A549 (cell line): ENCODE measurements around the gene SH3BP2. TPM values are rescaled to one million over a fixed set of nuclear protein-coding genes. Genes with fewer than 3 reads are reported as not detected.

Source experiments
- ATAC-seq, 2 experiments: fragments of 200-7000 bp in 1 of 2; fragments of >200 bp in 1 of 2; cut with Nextera tagmentation in 1 of 2; cut with Tn5 transposase in 1 of 2; 3 replicates each; pipeline versions ENCODE4 v1.8.0 to v1.9.1; 2018 to 2020; ENCODE audit warnings: mild to moderate bottlenecking in 1 of 2, moderate library complexity in 1 of 2
- CTCF ChIA-PET: fragments of 300-600 bp; sonication (Branson Sonifier 250); formaldehyde crosslinking; extraction: SDS; loops from one replicate; lab custom pipeline; 2021; ENCODE audit warnings: antibody characterized with exemption, inconsistent platforms; lab: Yijun Ruan, JAX
- POLR2A ChIA-PET: fragments of 350-600 bp; formaldehyde crosslinking; extraction: SDS; loops from one replicate; lab custom pipeline; 2021; ENCODE audit warnings: antibody characterized with exemption, inconsistent platforms; lab: Yijun Ruan, JAX
- DNase-seq, 2 experiments: peaks; one replicate each; pipeline versions ENCODE4 v3.0.0 to v3.0.0-alpha.2; 2011 to 2016; ENCODE audit warnings: low read depth in 1 of 2, low spot score in 1 of 2
- FAIRE-seq: peaks from 2 replicates; lab custom pipeline; 2011; peaks lifted over from hg19 to GRCh38; lab: Jason Lieb, UNC
- H3K27ac ChIP-seq, 2 experiments: fragments of >200 bp; sonication (Bioruptor Twin); formaldehyde crosslinking; 3 replicates each; pipeline ENCODE4 v1.5.1; 2016 to 2017
- H3K4me1 ChIP-seq: fragments of >200 bp; sonication (Bioruptor Twin); formaldehyde crosslinking; 3 replicates; pipeline ENCODE4 v1.6.1; 2016
- H3K4me2 ChIP-seq: fragments of >200 bp; sonication (Bioruptor Twin); formaldehyde crosslinking; 3 replicates; pipeline ENCODE4 v1.6.1; 2016
- H3K4me3 ChIP-seq: fragments of >200 bp; sonication (Bioruptor Twin); formaldehyde crosslinking; 3 replicates; pipeline ENCODE4 v1.5.1; 2016
- H3K9me3 ChIP-seq: fragments of >200 bp; sonication (Bioruptor Twin); formaldehyde crosslinking; 3 replicates; pipeline ENCODE4 v1.6.1; 2016
- BHLHE40 ChIP-seq: IDR thresholded peaks from 2 replicates; pipeline ENCODE4 v1.6.1; 2012; ENCODE audit warnings: low read depth, low read length, inconsistent platforms
- CEBPB ChIP-seq, 2 experiments: fragments of >200 bp in 1 of 2; sonication (Bioruptor Twin) in 1 of 2; formaldehyde crosslinking in 1 of 2; IDR thresholded peaks; 2 replicates each; pipeline ENCODE4 v1.6.1; 2012 to 2016
- CHD2 ChIP-seq: fragments of 150-350 bp; IDR thresholded peaks from 2 replicates; pipeline ENCODE4 v1.6.1; 2014; ENCODE audit warnings: low read length; ENCODE audit not compliant: partially characterized antibody
- CTCF ChIP-seq: fragments of >200 bp; sonication (Bioruptor Twin); formaldehyde crosslinking; IDR thresholded peaks from 3 replicates; pipeline ENCODE4 v1.5.1; 2016
- E2F6 ChIP-seq: IDR thresholded peaks from 2 replicates; pipeline ENCODE4 v1.6.1; 2012; ENCODE audit warnings: low read depth, borderline replicate concordance
- EP300 ChIP-seq, 2 experiments: fragments of >200 bp; sonication (Bioruptor Twin); formaldehyde crosslinking; IDR thresholded peaks; 2 replicates in 1 of 2; 3 replicates in 1 of 2; pipeline ENCODE4 v1.6.1; 2016 to 2017
- FOSB ChIP-seq: fragments of 250-450 bp; sonication (Bioruptor Pico); IDR thresholded peaks from 2 replicates; pipeline ENCODE4 v1.5.0; 2020; ENCODE audit warnings: mild to moderate bottlenecking, moderate library complexity
- HES2 ChIP-seq: fragments of >200 bp; sonication (Bioruptor Twin); formaldehyde crosslinking; IDR thresholded peaks from 2 replicates; pipeline ENCODE4 v1.6.1; 2016
- HOXB13 ChIP-seq: fragments of 250-450 bp; sonication (Bioruptor Pico); IDR thresholded peaks from 2 replicates; pipeline ENCODE4 v1.5.0; 2020; ENCODE audit warnings: low read depth, mild to moderate bottlenecking, moderate library complexity
- JUN ChIP-seq, 2 experiments: fragments of >200 bp; sonication (Bioruptor Twin); formaldehyde crosslinking; IDR thresholded peaks; 2 replicates in 1 of 2; 3 replicates in 1 of 2; pipeline ENCODE4 v1.6.1; 2016 to 2017
- KDM5A ChIP-seq: fragments of 200-600 bp; sonication (generic); IDR thresholded peaks from 2 replicates; pipeline ENCODE4 v1.6.1; 2016; ENCODE audit warnings: antibody characterized with exemption, mild to moderate bottlenecking
- MAZ ChIP-seq: fragments of 150-350 bp; IDR thresholded peaks from 2 replicates; pipeline ENCODE4 v1.6.1; 2014; ENCODE audit warnings: antibody characterized with exemption, low read depth, low read length, borderline replicate concordance
- NFE2L2 ChIP-seq: fragments of 150-350 bp; conservative IDR thresholded peaks from 2 replicates; pipeline ENCODE4 v1.6.1; 2014; ENCODE audit warnings: low read length
- NPAS2 ChIP-seq: fragments of 250-450 bp; sonication (Bioruptor Pico); IDR thresholded peaks from 2 replicates; pipeline ENCODE4 v1.8.0; 2022; ENCODE audit warnings: mild to moderate bottlenecking, moderate library complexity, borderline replicate concordance
- PBX3 ChIP-seq: IDR thresholded peaks from 2 replicates; pipeline ENCODE4 v1.6.1; 2012
- POLR2A ChIP-seq: IDR thresholded peaks from 2 replicates; pipeline ENCODE4 v1.6.1; 2012; ENCODE audit warnings: mild to moderate bottlenecking, low read length
- POLR2AphosphoS2 ChIP-seq: conservative IDR thresholded peaks from 2 replicates; pipeline ENCODE4 v1.6.1; 2012; ENCODE audit warnings: low read length, improper control_type of control experiment, inconsistent platforms
- RAD21 ChIP-seq, 2 experiments: fragments of >200 bp in 1 of 2; sonication (Bioruptor Twin) in 1 of 2; formaldehyde crosslinking in 1 of 2; IDR thresholded peaks in 1 of 2; conservative IDR thresholded peaks in 1 of 2; 2 replicates in 1 of 2; 3 replicates in 1 of 2; pipeline ENCODE4 v1.6.1; 2012 to 2018; ENCODE audit warnings: inconsistent platforms in 1 of 2
- RFX5 ChIP-seq: fragments of 450-650 bp; IDR thresholded peaks from 2 replicates; pipeline ENCODE4 v1.7.1; 2014; ENCODE audit warnings: antibody characterized with exemption, mild to moderate bottlenecking, moderate library complexity
- RNF2 ChIP-seq: fragments of 200-600 bp; sonication (generic); IDR thresholded peaks from 2 replicates; pipeline ENCODE4 v1.6.1; 2016; ENCODE audit warnings: low read depth, mild to moderate bottlenecking, antibody characterized with exemption, moderate library complexity, borderline replicate concordance
- TFCP2L1 ChIP-seq: fragments of 250-450 bp; sonication (Bioruptor Pico); IDR thresholded peaks from 2 replicates; pipeline ENCODE4 v1.5.0; 2021; ENCODE audit warnings: mild to moderate bottlenecking
- ZNF302 ChIP-seq: fragments of 250-450 bp; sonication (Bioruptor Pico); IDR thresholded peaks from 2 replicates; pipeline ENCODE4 v1.9.0; 2021; ENCODE audit warnings: inconsistent platforms, mild to moderate bottlenecking, moderate library complexity
- ZSCAN20 ChIP-seq: fragments of 250-450 bp; sonication (Bioruptor Pico); IDR thresholded peaks from 2 replicates; pipeline ENCODE4 v1.8.0; 2022; ENCODE audit warnings: mild to moderate bottlenecking, moderate library complexity
- WGBS: methylation state at CpG from one replicate; pipeline ENCODE4 v1.1.6; 2017; ENCODE audit errors: missing lambda C conversion rate; 5-methylcytosine and 5-hydroxymethylcytosine counted together
- polyA plus RNA-seq, 4 experiments: library from polyadenylated mRNA; depleted of rRNA in 3 of 4; stranded (reverse); fragments of >200 nt; fragmentation: RNase III in 1 of 4; extraction: RNeasy Plus Mini Kit Qiagen cat#74134 plus additional on column Dnase treatment in 1 of 4; gene quantifications; 2 replicates in 3 of 4; 3 replicates in 1 of 4; pipeline ENCODE4 v1.2.3, GENCODE V29; 2011 to 2017
- TF ChIP-seq, protein P1 (sequence below): fragments of 250-450 bp; sonication (Bioruptor Pico); IDR thresholded peaks from 2 replicates; pipeline ENCODE4 v1.5.0; 2021; ENCODE audit warnings: mild to moderate bottlenecking, moderate library complexity, borderline replicate concordance

The SH3BP2 gene
- polyA plus RNA-seq, 2 of the 4 experiments (the other 2 are of a cell fraction): 4.4 to 6.0 TPM

- no peak for FAIRE-seq
- Histone ChIP-seq H3K4me1 (no peaks in the 10 kb centered on the region; the same call in 2 of the 3 replicates), H3K9me3 (no peaks in the 10 kb centered on the region), H3K4me2 (no peak overlapping the region), H3K4me3 (no peak overlapping the region), H3K27ac (no peak overlapping the region)
- no peak; a peak in 3 of 6 replicates for ATAC-seq
- DNase-seq: no peak
- POLR2A ChIA-PET: no interaction called here
- CTCF ChIA-PET: interaction anchor here (1.1 kb wide), 1 partner anchor 199 kb away, joined by 3 read pairs; no protein-coding TSS in a partner anchor
- TF ChIP-seq E2F6 (no peak), CEBPB (IDR thresholded peaks at IDR 0.05) (no peak), POLR2A (no peak), BHLHE40 (no peak), JUN (IDR thresholded peaks at IDR 0.05) (no peak), EP300 (IDR thresholded peaks at IDR 0.05) (no peak), PBX3 (no peak), NFE2L2 (no peak), MAZ (no peak), HES2 (no peak), ZNF302 (CRISPR knock-in tag) (no peak), CTCF (no peak), TFCP2L1 (CRISPR knock-in tag) (no peak), ZSCAN20 (CRISPR knock-in tag) (no peak), RNF2 (no peak), RAD21 (conservative IDR thresholded peaks at IDR 0.05 in 1 of 2, IDR thresholded peaks at IDR 0.05 in 1 of 2) (no peak), HOXB13 (CRISPR knock-in tag) (no peak), CHD2 (no peak)
- TF ChIP-seq, protein P1, sequence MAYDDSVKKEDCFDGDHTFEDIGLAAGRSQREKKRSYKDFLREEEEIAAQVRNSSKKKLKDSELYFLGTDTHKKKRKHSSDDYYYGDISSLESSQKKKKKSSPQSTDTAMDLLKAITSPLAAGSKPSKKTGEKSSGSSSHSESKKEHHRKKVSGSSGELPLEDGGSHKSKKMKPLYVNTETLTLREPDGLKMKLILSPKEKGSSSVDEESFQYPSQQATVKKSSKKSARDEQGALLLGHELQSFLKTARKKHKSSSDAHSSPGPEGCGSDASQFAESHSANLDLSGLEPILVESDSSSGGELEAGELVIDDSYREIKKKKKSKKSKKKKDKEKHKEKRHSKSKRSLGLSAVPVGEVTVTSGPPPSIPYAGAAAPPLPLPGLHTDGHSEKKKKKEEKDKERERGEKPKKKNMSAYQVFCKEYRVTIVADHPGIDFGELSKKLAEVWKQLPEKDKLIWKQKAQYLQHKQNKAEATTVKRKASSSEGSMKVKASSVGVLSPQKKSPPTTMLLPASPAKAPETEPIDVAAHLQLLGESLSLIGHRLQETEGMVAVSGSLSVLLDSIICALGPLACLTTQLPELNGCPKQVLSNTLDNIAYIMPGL: no peak
- WGBS: 94% methylated on average over 19 of the region's 28 CpGs
Observed at GRCh38 chr4:2806390-2807355, 13.8 kb downstream of the SH3BP2 start.

- no peak overlapping the region for H3K27ac ChIP-seq
- no peak for DNase-seq
- no peak for FAIRE-seq
- ChIA-PET CTCF (interaction anchor here (1.1 kb wide), 1 partner anchor 200 kb away, joined by 3 read pairs; no protein-coding TSS in a partner anchor), POLR2A (no interaction called here)
- no peak overlapping the region for H3K4me2 ChIP-seq
- 95% methylated on average over 11 of the region's 13 CpGs for WGBS
- ATAC-seq: no peak
- no peaks in the 10 kb centered on the region for H3K9me3 ChIP-seq
- H3K4me3 ChIP-seq: no peak overlapping the region
- H3K4me1 ChIP-seq: no peaks in the 10 kb centered on the region
- TF ChIP-seq CHD2 (no peak), CTCF (no peak), RNF2 (no peak), RAD21 (conservative IDR thresholded peaks at IDR 0.05 in 1 of 2, IDR thresholded peaks at IDR 0.05 in 1 of 2) (no peak), RFX5 (no peak), FOSB (CRISPR knock-in tag) (no peak), POLR2AphosphoS2 (no peak), KDM5A (no peak), MAZ (no peak), NPAS2 (no peak), HOXB13 (CRISPR knock-in tag) (no peak), HES2 (no peak)
Observed at GRCh38 chr4:2807571-2807970, 14.7 kb downstream of the SH3BP2 start.
